ENCODE data around the gene MEA1.
"Not testable (repeated sequence)": the region's sequence is repeated elsewhere in the genome, so short reads cannot be mapped to it uniquely, and the experiment has no call there.

Gene MEA1

GRCh38 chr6:43013097-43013842 lies 476 bp downstream of the MEA1 start:
- peak in 1 of 2 donors; percentile 29 for DNase-seq (ENCODE audit: extremely low read depth in 1 of 2, low read depth in 1 of 2)

- DNase-seq (ENCODE audit: extremely low read depth in 1 of 2, low read depth in 1 of 2) = no peak
These were observed 1.4 kb downstream of the MEA1 start for GRCh38 chr6:43012364-43012763.

- DNase-seq (ENCODE audit: extremely low read depth in 1 of 2, low read depth in 1 of 2) = no peak
These were observed 2.5 kb downstream of the MEA1 start for GRCh38 chr6:43011207-43011606.

- no peak for DNase-seq (ENCODE audit: extremely low read depth in 1 of 2, low read depth in 1 of 2)
These were observed 4.6 kb downstream of the MEA1 start for GRCh38 chr6:43009124-43009523.

GRCh38 chr6:43007126-43007525 lies 6.6 kb downstream of the MEA1 start:
- DNase-seq (ENCODE audit: extremely low read depth in 1 of 2, low read depth in 1 of 2) = no peak

- no peak for DNase-seq (ENCODE audit: extremely low read depth in 1 of 2, low read depth in 1 of 2)
These were observed 7.5 kb downstream of the MEA1 start for GRCh38 chr6:43006251-43006650.

GRCh38 chr6:43005844-43006243 lies 7.9 kb downstream of the MEA1 start:
- no peak for DNase-seq (ENCODE audit: extremely low read depth in 1 of 2, low read depth in 1 of 2)

GRCh38 chr6:43001843-43002242 lies 11.9 kb downstream of the MEA1 start:
- no peak for DNase-seq (ENCODE audit: extremely low read depth in 1 of 2, low read depth in 1 of 2)

- DNase-seq (ENCODE audit: extremely low read depth in 1 of 2, low read depth in 1 of 2) = not testable (repeated sequence)
These were observed 15.5 kb downstream of the MEA1 start for GRCh38 chr6:42998205-42998604.

- DNase-seq (ENCODE audit: extremely low read depth in 1 of 2, low read depth in 1 of 2) = no peak
These were observed 17.2 kb downstream of the MEA1 start for GRCh38 chr6:42996513-42996912.

- no peak for DNase-seq (ENCODE audit: extremely low read depth in 1 of 2, low read depth in 1 of 2)
These were observed 20.3 kb downstream of the MEA1 start for GRCh38 chr6:42993445-42993844.

- DNase-seq (ENCODE audit: extremely low read depth in 1 of 2, low read depth in 1 of 2) = no peak
These were observed 23.8 kb downstream of the MEA1 start for GRCh38 chr6:42989923-42990322.

- DNase-seq (ENCODE audit: extremely low read depth in 1 of 2, low read depth in 1 of 2) = no peak
These were observed 25.2 kb downstream of the MEA1 start for GRCh38 chr6:42988486-42989020.

- DNase-seq (ENCODE audit: extremely low read depth in 1 of 2, low read depth in 1 of 2) = no peak
These were observed 26.0 kb downstream of the MEA1 start for GRCh38 chr6:42987533-42988451.

- DNase-seq (ENCODE audit: extremely low read depth in 1 of 2, low read depth in 1 of 2) = no peak
These were observed 28.7 kb downstream of the MEA1 start for GRCh38 chr6:42984924-42985475.

GRCh38 chr6:42984001-42984923 lies 29.5 kb downstream of the MEA1 start, which contains the start of gene PPP2R5D:
Gene PPP2R5D, plus strand, starts transcription at chr6:42984570. Its CDS starts 108 bp downstream, at chr6:42984678.
- DNase-seq (ENCODE audit: extremely low read depth in 1 of 2, low read depth in 1 of 2) = peak; percentile 87 to 95

GRCh38 chr6:42981836-42982235 lies 31.9 kb downstream of the MEA1 start:
- no peak for DNase-seq (ENCODE audit: extremely low read depth in 1 of 2, low read depth in 1 of 2)

GRCh38 chr6:42979523-42980177 lies 34.1 kb downstream of the MEA1 start:
- DNase-seq (ENCODE audit: extremely low read depth in 1 of 2, low read depth in 1 of 2) = no peak

GRCh38 chr6:42978839-42979522 lies 34.8 kb downstream of the MEA1 start, which contains the start of gene PEX6:
Gene PEX6, minus strand, starts transcription at chr6:42979181. Its CDS starts 31 bp downstream, at chr6:42979150.
- DNase-seq (ENCODE audit: extremely low read depth in 1 of 2, low read depth in 1 of 2) = peak; percentile 83 to 89

Data from activated CD8-positive, alpha-beta memory T cell treated with anti-CD3 and anti-CD28 coated beads for 1 hour (primary cell).